Left cardiac atrium (tissue), 4 donors: ENCODE data around the gene DDN. TPM values are rescaled to one million over a fixed set of nuclear protein-coding genes. Genes with fewer than 3 reads are reported as not detected.

ENCODE experiments used
- ATAC-seq, 2 donors: fragments of 200-7000 bp; cut with Tn5 transposase; one replicate each; pipeline ENCODE4 v1.9.1; 2020; ENCODE audit warnings: mild to moderate bottlenecking in 2 of 2, moderate library complexity in 2 of 2
- DNase-seq: peaks from one replicate; pipeline ENCODE4 v3.0.0-alpha.2; 2020
- intact Hi-C, 2 donors: fragments of 100-400 bp; cut with DNase I; formaldehyde crosslinking; loops; one replicate each; pipeline versions ENCODE4 v1.14.1 to v1.15.1; 2022 to 2023
- total RNA-seq, 2 donors: library from RNA; stranded (reverse); fragmentation: NEBNext Ultra II Directional; extraction: Animal tissue kit (Norgen Biotek cat#: 25700); gene quantifications; one replicate each; pipeline ENCODE4 v1.2.1, GENCODE V29; 2021
- donor health status: DM: no; HTN: yes; CAD: no.
- donor health status: DM: no; HTN: yes; CAD: no; lungs with severe emphysema.
- donor health status: DM: yes; HTN: yes; CAD: no.
- donor health status: Dilated cardiomyopathy.

The DDN gene
- total RNA-seq, 2 donors from 2014 or later = 0.29 to 0.84 TPM

GRCh38 chr12:49018261-49019119 is 19.3 kb upstream of the DDN start, which contains the start of gene PRKAG1:
Gene PRKAG1, minus strand, starts transcription at chr12:49018776. Its CDS starts 36 bp downstream, at chr12:49018740.
- intact Hi-C loops = no loop called here
- ATAC-seq (peak; percentile 95 to 96), DNase-seq (peak; percentile 97)

GRCh38 chr12:49017891-49018260 is 18.7 kb upstream of the DDN start:
- ATAC-seq (peak; percentile 45 to 64), DNase-seq (no peak)
- intact Hi-C loops = no loop called here

GRCh38 chr12:49015196-49015595 is 16.0 kb upstream of the DDN start:
- ATAC-seq (no peak), DNase-seq (no peak)
- intact Hi-C loops = no loop called here

- ATAC-seq (no peak), DNase-seq (no peak)
- intact Hi-C loops = no loop called here
These were observed 15.4 kb upstream of the DDN start for GRCh38 chr12:49014547-49014946.

- intact Hi-C loops = no loop called here
These were observed 14.3 kb upstream of the DDN start for GRCh38 chr12:49013428-49013827.

GRCh38 chr12:49012739-49013138 is 13.6 kb upstream of the DDN start:
- intact Hi-C loops = no loop called here
- no peak for ATAC-seq
- no peak for DNase-seq

More at GRCh38 chr12:49013428-49013827, 14.3 kb upstream of the DDN start:
- DNase-seq (no peak), ATAC-seq (no peak)

- intact Hi-C loops = no loop called here
- ATAC-seq (no peak), DNase-seq (no peak)
These were observed 11.0 kb upstream of the DDN start for GRCh38 chr12:49010092-49010668.

GRCh38 chr12:49008943-49009342 is 9.8 kb upstream of the DDN start:
- ATAC-seq = no peak
- DNase-seq = no peak
- intact Hi-C loops = no loop called here

- intact Hi-C loops = no loop called here
- DNase-seq (no peak), ATAC-seq (no peak)
These were observed 1.2 kb upstream of the DDN start for GRCh38 chr12:49000346-49000745.

- ATAC-seq = peak in 1 of 2 donors; percentile 2
- peak; percentile 39 for DNase-seq
- intact Hi-C loops = loop anchor here (5.0 to 10.0 kb wide), 2 partner anchors 144 to 146 kb away; partner anchors contain the start of gene DDX23 (in 2 of the 2)
These were observed 450 bp downstream of the DDN start for GRCh38 chr12:48998497-48999353.

GRCh38 chr12:48997719-48998496 is 1.3 kb downstream of the DDN start:
- DNase-seq = peak; percentile 32
- intact Hi-C loops = loop anchor here (5.0 to 10.0 kb wide), 2 partner anchors 143 to 146 kb away; partner anchors contain the start of gene DDX23 (in 2 of the 2)
- peak; percentile 9 to 27 for ATAC-seq

- ATAC-seq (peak; percentile 62 to 73), DNase-seq (peak; percentile 88)
- intact Hi-C loops = loop anchor here (5.0 to 10.0 kb wide), 2 partner anchors 142 to 145 kb away; partner anchors contain the start of gene DDX23 (in 2 of the 2)
These were observed 2.1 kb downstream of the DDN start for GRCh38 chr12:48996794-48997718.

- DNase-seq = peak; percentile 89
- intact Hi-C loops = loop anchor here (5.0 to 10.0 kb wide), 2 partner anchors 140 to 143 kb away; partner anchors contain the start of gene DDX23 (in 2 of the 2)
These were observed 3.9 kb downstream of the DDN start for GRCh38 chr12:48995086-48995879.

GRCh38 chr12:48994224-48995085 is 4.7 kb downstream of the DDN start:
- intact Hi-C loops = loop anchor here (5.0 to 10.0 kb wide), 2 partner anchors 140 to 142 kb away; partner anchors contain the start of gene DDX23 (in 2 of the 2)
- DNase-seq (no peak), ATAC-seq (no peak)

More at GRCh38 chr12:48995086-48995879, 3.9 kb downstream of the DDN start:
- ATAC-seq = peak; percentile 75 to 79

- ATAC-seq (no peak), DNase-seq (no peak)
- intact Hi-C loops = loop anchor here in 1 of 2 donors (10.0 kb wide), 1 partner anchor 139 kb away; the partner anchor contains the start of gene DDX23
These were observed 5.4 kb downstream of the DDN start for GRCh38 chr12:48993787-48994186.
